Tibial nerve (tissue), 4 donors: ENCODE data around the gene ADAM19. TPM values are rescaled to one million over a fixed set of nuclear protein-coding genes. Genes with fewer than 3 reads are reported as not detected.
A peak's percentile ranks its signal among the peaks of the same experiment; 100 is the strongest.
"Not testable (repeated sequence)": the region's sequence is repeated elsewhere in the genome, so short reads cannot be mapped to it uniquely, and the experiment has no call there.

Source experiments
- DNase-seq, 2 donors: peaks; one replicate each; pipeline ENCODE4 v3.0.0-alpha.2; 2019; ENCODE audit warnings: low spot score in 2 of 2
- H3K27ac ChIP-seq, 4 donors: fragments of 200-600 bp; sonication (generic) in 3 of 4; one replicate each; pipeline ENCODE4 v1.5.1; 2017 to 2019; ENCODE audit warnings: mild to moderate bottlenecking in 1 of 4
- H3K27me3 ChIP-seq, 2 donors: fragments of 200-600 bp; sonication (generic) in 1 of 2; one replicate each; pipeline versions ENCODE4 v1.5.1 to v1.6.0; 2017 to 2019
- H3K36me3 ChIP-seq, 3 donors: fragments of 200-600 bp; sonication (generic); one replicate each; pipeline ENCODE4 v1.5.1; 2018 to 2019
- H3K4me1 ChIP-seq, 4 donors: fragments of 200-600 bp; sonication (generic) in 3 of 4; one replicate each; pipeline ENCODE4 v1.5.1; 2017 to 2019
- H3K4me3 ChIP-seq, 4 donors: fragments of 200-600 bp; sonication (generic) in 3 of 4; one replicate each; pipeline ENCODE4 v1.5.1; 2017 to 2019; ENCODE audit warnings: mild to moderate bottlenecking in 1 of 4, moderate library complexity in 1 of 4
- H3K9me3 ChIP-seq, 4 donors: fragments of 200-600 bp; sonication (generic) in 3 of 4; one replicate each; pipeline ENCODE4 v1.5.1; 2017 to 2019
- EP300 ChIP-seq, 2 donors: sonication (generic); formaldehyde crosslinking; IDR thresholded peaks; one replicate each; pipeline ENCODE4 v1.6.1; 2017; ENCODE audit warnings: antibody characterized with exemption in 2 of 2, mild to moderate bottlenecking in 1 of 2
- WGBS, 2 donors: methylation state at CpG; one replicate each; pipeline ENCODE4 v1.1.5; 2018; 5-methylcytosine and 5-hydroxymethylcytosine counted together
- small RNA-seq: library from RNA; depleted of rRNA; stranded (forward); fragments of <200 nt; gene quantifications from one replicate; pipeline ENCODE3, GENCODE V24; 2016
- total RNA-seq, 4 donors: library from RNA; depleted of rRNA; stranded (reverse); fragments of >200 nt; gene quantifications; one replicate each; pipeline ENCODE4 v1.1.0, GENCODE V29; 2016
- TF ChIP-seq, protein P1 (sequence below), 5 experiments: fragments of 200-600 bp in 3 of 5; fragments of 450-650 bp in 2 of 5; sonication (generic) in 3 of 5; IDR thresholded peaks; one replicate each; pipeline ENCODE4 v1.5.1; 2016 to 2019; ENCODE audit warnings: antibody characterized with exemption in 5 of 5, mild to moderate bottlenecking in 3 of 5, moderate library complexity in 2 of 5

ADAM19 gene
- total RNA-seq, 4 donors from 2014 or later = 7.2 to 13.2 (median 9.5) TPM

GRCh38 chr5:157431544-157432200 is 143.9 kb downstream of the ADAM19 start:
- peak in 1 of 2 donors; percentile 72 for DNase-seq
- Histone ChIP-seq H3K27me3 (no peaks in the 10 kb centered on the region), H3K36me3 (no peaks in the 10 kb centered on the region), H3K4me1 (peaks cover 0 to 7% (median 0%) of the 10 kb centered on the region in 4 donors), H3K27ac (no peak overlapping the region), H3K9me3 (no peaks in the 10 kb centered on the region), H3K4me3 (no peak overlapping the region)
- 28 to 31% methylated on average over 4 of the region's 4 CpGs for WGBS, 2 donors
- no peak for TF ChIP-seq EP300 (IDR thresholded peaks at IDR 0.05)
- TF ChIP-seq, protein P1, sequence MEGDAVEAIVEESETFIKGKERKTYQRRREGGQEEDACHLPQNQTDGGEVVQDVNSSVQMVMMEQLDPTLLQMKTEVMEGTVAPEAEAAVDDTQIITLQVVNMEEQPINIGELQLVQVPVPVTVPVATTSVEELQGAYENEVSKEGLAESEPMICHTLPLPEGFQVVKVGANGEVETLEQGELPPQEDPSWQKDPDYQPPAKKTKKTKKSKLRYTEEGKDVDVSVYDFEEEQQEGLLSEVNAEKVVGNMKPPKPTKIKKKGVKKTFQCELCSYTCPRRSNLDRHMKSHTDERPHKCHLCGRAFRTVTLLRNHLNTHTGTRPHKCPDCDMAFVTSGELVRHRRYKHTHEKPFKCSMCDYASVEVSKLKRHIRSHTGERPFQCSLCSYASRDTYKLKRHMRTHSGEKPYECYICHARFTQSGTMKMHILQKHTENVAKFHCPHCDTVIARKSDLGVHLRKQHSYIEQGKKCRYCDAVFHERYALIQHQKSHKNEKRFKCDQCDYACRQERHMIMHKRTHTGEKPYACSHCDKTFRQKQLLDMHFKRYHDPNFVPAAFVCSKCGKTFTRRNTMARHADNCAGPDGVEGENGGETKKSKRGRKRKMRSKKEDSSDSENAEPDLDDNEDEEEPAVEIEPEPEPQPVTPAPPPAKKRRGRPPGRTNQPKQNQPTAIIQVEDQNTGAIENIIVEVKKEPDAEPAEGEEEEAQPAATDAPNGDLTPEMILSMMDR (IDR thresholded peaks at IDR 0.05) = peak; percentile 45 to 73 (median 47)

DNA sequence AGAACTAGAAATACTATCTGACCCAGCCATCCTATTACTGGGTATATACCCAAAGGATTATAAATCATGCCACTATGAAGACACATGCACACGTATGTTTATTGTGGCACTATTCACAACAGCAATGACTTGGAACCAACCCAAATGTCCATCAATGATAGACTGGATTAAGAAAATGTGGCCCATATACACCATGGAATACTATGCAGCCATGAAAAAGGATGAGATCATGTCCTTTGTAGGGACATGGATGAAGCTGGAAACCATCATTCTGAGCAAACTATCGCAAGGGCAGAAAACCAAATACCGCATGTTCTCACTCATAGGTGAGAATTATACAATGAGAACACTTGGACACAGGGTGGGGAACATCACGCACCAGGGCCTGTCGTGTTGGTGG is 145.7 kb downstream of the ADAM19 start:
- not testable (repeated sequence) for H3K36me3 ChIP-seq, H3K4me3 ChIP-seq, H3K9me3 ChIP-seq, H3K27me3 ChIP-seq, DNase-seq, H3K4me1 ChIP-seq, H3K27ac ChIP-seq
- WGBS, 2 donors = 92 to 94% methylated on average over 5 of the region's 5 CpGs

Small RNA genes within 50 kb of the gene (small RNA-seq; reads per million reads assigned to genes)
- not detected for gene RNU6-390P

Other genes with a start within 250 kb of the ADAM19 start
- 1 to 10 TPM in 2 of 4 donors, under 1 TPM in 1, not detected in 1; 0.84 to 5.7 (median 2.4) TPM for gene NIPAL4, start 115.6 kb downstream of the ADAM19 start, total RNA-seq
- gene SOX30, start 76.7 kb upstream of the ADAM19 start, total RNA-seq = under 1 TPM in 1 of 4 donors, not detected in 3; 0.20 TPM
- gene C5orf52, start 95.8 kb upstream of the ADAM19 start, total RNA-seq = not detected
- 10 to 100 TPM in 2 of 4 donors, 1 to 10 TPM in 2; 4.9 to 11.5 (median 9.2) TPM for gene THG1L, start 155.6 kb upstream of the ADAM19 start, total RNA-seq
- 1 to 10 TPM; 2.1 to 4.2 (median 3.6) TPM for gene LSM11, start 167.9 kb upstream of the ADAM19 start, total RNA-seq